HG03060 (cell line): ENCODE measurements around the gene ODAD3.
A peak's percentile ranks its signal among the peaks of the same experiment; 100 is the strongest.
"Not testable (repeated sequence)": the region's sequence is repeated elsewhere in the genome, so short reads cannot be mapped to it uniquely, and the experiment has no call there.

Source experiments
- ATAC-seq: cut with Tn5 transposase; IDR thresholded peaks from one replicate; pipeline ENCODE4 v1.9.1; 2021; ENCODE audit warnings: low read depth, moderate number of reproducible peaks; ENCODE audit not compliant: unreplicated experiment

Gene ODAD3

GRCh38 chr19:11445141-11445540 is 10.2 kb upstream of the ODAD3 start:
- no peak for ATAC-seq

- ATAC-seq = no peak
Measured at GRCh38 chr19:11444059-11444458, 9.1 kb upstream of the ODAD3 start.

DNA sequence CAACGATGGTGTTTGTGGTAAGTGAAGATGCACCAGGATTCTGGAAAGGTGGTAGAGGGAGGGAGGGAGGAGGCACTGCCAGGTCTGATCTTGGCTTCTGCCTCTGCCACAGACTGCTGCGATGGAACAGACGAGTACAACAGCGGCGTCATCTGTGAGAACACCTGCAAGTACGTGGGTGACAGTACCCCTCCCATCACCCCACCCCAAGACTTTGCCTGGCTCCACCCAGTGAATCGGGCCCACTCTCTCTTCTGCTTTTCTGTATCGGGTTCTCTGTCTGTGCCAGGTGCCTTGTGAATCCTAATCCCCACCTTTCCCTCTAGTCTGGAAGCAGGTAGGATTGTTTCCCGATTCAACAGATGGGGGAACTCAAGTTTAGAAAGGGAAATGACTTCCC is 3.0 kb upstream of the ODAD3 start:
- ATAC-seq = no peak

GRCh38 chr19:11435833-11436313 is 952 bp upstream of the ODAD3 start:
- ATAC-seq = no peak

DNA sequence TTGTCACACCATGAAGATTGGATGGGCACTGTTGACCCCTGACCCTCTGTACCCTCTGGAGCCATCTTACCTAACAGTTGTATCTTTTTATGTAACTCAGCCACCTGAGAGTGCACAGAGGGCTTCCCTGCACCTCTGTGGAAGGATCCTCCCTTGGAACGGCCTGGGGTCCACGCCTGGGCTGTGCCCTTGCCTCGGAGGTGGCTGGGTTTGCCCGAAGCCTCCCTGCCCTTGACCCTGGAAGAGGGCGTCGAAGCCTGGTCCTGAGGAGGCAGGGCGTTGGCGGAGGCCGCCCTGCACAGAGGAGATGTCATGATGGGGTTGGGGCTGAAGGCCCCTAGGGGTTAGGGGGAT is 241 bp downstream of the ODAD3 start:
- no peak for ATAC-seq

- not testable (repeated sequence) for ATAC-seq
Measured at GRCh38 chr19:11433526-11433925, 1.4 kb downstream of the ODAD3 start.

DNA sequence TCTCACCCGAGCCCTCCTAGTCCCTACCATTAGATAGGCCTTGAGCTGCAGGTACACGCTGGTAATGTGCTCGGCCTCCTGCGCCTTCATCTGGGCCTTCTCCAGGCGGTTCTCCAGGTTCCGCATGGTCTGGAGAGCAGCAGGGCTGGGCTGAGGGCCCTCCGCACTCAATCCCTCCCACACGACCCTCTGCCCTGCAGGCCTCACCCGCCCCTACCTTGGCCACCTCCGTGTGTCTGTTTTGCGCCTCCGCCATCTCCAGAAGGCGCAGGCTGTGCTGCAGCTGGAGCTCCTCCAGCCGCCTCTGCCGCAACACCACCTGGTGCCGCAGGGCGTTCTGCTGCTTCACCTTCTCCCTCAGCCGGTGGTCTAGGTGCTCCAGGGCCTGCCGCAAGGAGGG is 8.3 kb downstream of the ODAD3 start:
- ATAC-seq = no peak

DNA sequence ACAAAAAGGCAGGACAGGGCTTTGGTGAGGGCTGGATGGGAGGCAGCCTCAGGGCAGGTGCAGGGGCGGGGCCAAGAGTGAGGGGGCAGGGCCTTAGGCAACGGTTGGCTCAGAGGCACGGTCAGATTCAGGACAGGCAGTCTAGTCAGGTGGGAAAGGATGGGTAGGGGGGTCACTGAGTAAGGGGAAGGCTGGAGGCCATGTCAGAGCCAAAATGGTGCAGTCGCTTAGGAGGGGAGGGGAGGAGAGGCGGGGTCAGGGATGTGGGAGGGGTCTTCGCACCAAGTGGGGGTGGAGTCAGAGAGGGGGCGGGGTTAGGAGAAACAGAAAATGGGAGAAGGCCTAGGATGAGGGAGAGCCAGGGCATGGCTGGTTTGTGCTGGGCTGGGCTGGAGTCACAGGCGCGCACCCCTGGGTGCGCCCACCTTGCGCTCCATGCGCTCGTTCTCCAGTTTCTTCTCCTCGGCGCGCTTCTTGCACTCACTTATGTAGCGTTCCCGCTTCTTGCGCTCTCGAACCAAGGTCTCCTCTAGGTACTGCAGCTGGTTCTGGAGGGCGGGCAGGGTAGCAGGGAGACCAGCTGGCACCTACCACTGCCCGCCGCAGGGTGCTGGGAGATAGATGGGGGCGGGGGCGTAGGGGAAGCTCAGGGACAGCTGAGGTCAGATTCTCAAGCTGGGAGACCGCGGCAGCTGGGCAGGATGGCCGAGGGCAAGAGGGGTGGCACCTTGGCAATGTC is 9.0 kb downstream of the ODAD3 start:
- ATAC-seq = no peak

DNA sequence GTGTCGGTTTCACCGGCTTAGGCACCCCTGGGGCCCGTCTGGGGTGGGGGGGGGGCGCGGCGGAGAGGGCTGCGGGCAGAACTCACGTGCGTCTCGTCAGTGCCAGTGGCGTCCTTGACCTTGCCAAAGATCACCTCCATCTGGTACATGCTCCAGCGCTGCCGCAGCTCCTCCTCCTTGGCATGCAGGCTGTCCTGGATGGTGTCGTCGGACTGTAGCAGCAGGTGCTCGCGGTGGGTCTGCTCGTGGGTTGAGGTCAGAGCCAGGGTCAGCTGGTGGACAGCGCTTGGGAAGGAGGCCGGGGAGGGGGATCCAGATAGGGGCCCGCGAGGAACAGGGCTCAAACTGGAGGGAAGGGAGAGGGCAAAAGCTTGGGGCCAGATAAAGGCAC is 11.1 kb downstream of the ODAD3 start:
- ATAC-seq = no peak

GRCh38 chr19:11423164-11423790 is 11.6 kb downstream of the ODAD3 start:
- ATAC-seq = no peak

GRCh38 chr19:11422163-11423065 is 12.5 kb downstream of the ODAD3 start:
- peak; percentile 67 for ATAC-seq

DNA sequence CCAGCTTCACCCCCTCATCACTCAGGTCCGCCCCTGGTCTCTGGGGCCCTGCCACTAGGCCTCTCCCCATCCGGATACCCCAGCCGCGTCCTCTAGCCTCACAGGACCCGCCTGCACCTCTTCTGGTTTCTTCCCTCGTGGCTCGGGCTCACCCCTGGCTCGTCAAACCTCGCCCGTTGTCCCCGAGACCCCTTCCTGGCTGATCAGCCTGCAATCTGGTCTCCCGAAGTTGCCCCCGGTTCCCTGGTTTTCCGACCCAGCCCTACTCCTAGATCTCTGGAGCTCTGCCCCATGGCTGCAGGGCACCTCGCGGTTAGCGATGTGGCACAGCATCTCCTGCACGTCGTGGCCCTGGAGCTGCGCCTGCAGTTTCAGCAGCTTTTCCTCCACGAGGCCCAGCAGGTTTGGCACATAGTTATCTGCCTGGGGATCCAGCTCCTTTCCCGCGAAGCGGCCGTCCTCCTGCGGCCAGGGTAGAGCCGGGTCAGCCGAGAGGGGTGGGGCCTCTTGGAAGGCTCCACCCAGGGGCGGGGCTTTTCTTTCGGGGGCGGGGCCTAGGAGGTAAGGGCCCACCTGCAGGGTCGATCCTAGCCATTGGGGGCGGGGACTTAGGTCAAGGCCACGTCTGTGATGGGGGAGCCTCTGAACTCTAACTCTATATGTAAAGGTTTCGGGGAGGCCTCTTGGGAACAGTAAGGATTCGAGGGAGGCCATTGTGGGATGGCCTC is 13.4 kb downstream of the ODAD3 start:
- no peak for ATAC-seq

GRCh38 chr19:11420429-11421370 is 14.2 kb downstream of the ODAD3 start:
- ATAC-seq = no peak

GRCh38 chr19:11418549-11419506 is 16.1 kb downstream of the ODAD3 start, which contains the start of gene RGL3:
Gene RGL3, minus strand, starts transcription at chr19:11419314. Its CDS starts 36 bp downstream, at chr19:11419278.
- no peak for ATAC-seq

DNA sequence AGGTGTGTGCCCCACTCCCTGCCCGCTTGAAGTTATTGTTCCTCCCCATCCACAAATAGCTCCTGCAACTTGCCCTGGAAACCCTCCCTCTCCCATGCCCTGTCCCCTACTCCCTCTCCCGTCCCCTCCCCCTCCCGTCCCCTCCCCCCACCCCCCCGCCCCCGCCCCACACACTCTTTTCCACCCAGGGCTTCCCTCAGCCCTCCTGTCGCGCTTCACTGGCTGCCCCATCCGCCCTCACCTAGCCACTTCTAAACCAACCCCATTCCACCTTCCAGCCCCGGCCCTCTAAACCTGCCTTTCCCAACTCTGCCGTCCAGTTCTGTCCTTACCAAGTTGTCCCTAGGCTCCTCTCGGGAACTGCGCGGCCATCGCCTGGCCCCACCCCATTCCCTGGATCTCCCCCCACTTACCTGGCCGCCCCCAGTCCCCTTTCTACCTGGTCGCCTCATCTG is 16.8 kb downstream of the ODAD3 start:
- ATAC-seq = no peak

GRCh38 chr19:11416346-11417052 is 18.4 kb downstream of the ODAD3 start:
- no peak for ATAC-seq

DNA sequence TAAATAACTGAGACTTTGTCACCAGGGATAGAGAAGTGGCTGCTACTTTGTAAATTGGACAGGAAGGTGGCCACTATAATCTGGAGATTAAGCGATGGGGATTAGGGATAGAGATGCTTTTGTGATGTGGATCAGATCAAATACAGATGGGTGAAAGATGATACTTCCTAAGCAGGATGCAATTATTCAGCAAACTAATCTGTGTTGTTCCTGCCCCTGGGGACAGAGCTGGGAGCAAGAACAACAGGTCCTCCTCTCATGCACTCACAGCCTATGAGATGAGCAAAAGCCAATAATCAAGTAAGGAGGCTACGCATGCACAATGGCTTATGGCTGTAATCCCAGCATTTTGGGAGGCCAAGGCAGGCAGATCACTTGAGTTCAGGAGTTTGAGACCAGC is 20.4 kb downstream of the ODAD3 start:
- ATAC-seq = no peak

DNA sequence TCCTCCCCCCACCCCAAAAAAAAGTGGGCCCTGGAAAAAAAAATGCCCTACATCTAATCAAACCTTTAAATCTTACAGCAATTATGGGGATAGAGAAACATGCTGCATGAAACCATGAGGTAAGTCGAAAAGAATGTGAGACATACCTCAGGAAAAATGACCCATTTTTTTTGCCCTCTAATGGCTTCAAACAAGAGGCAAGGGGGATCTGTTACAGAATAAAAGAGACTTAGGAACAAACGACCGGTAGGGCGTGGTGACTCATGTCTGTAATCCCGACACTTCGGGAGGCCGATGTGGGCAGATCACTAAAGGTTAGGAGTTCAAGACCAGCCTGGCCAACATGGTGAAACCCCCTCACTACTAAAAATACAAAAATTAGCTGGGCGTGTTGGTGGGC is 24.2 kb downstream of the ODAD3 start:
- no peak for ATAC-seq
